B cell (primary cell): ENCODE data around the gene DNAJC9. TPM values are rescaled to one million over a fixed set of nuclear protein-coding genes. Genes with fewer than 3 reads are reported as not detected.

ENCODE experiments used
- ATAC-seq: fragments of 200-7000 bp; cut with Tn5 transposase; one replicate; pipeline ENCODE4 v1.10.0; 2021; ENCODE audit warnings: low read depth, mild to moderate bottlenecking, moderate number of reproducible peaks, moderate library complexity
- CTCF ChIA-PET: fragments of 350-600 bp; sonication (Branson Sonifier 250); formaldehyde crosslinking; loops from one replicate; lab custom pipeline; 2021; ENCODE audit warnings: antibody characterized with exemption, inconsistent platforms; lab: Charles Lee
- POLR2A ChIA-PET: fragments of 350-600 bp; sonication (Branson Sonifier 250); formaldehyde crosslinking; loops from one replicate; lab custom pipeline; 2021; ENCODE audit warnings: antibody characterized with exemption; lab: Charles Lee
- DNase-seq: peaks from one replicate; pipeline ENCODE4 v3.0.0; 2013
- H2AFZ ChIP-seq: 2 replicates; pipeline ENCODE4 v1.6.1; 2012; ENCODE audit warnings: mild to moderate bottlenecking, low read depth, low read length; ENCODE audit not compliant: insufficient read depth, poor library complexity, severe bottlenecking
- H3K27ac ChIP-seq, 2 donors: 1 replicate in 1 of 2; 2 replicates in 1 of 2; pipeline ENCODE4 v1.5.1; 2012 to 2013; ENCODE audit warnings: low read length in 2 of 2, mild to moderate bottlenecking in 2 of 2, moderate library complexity in 1 of 2
- H3K27me3 ChIP-seq, 4 experiments: fragments of 200-600 bp in 1 of 4; sonication (generic) in 1 of 4; replicated peaks in 1 of 4; 1 replicate in 2 of 4; 2 replicates in 2 of 4; pipeline versions ENCODE4 v1.6.1 to v1.7.0; 2013 to 2016; ENCODE audit warnings: low read length in 3 of 4, mild to moderate bottlenecking in 2 of 4, mixed read lengths in 1 of 4, moderate library complexity in 1 of 4; ENCODE audit not compliant: insufficient read depth in 4 of 4, control insufficient read depth in 3 of 4; ENCODE audit errors: control extremely low read depth in 1 of 4
- H3K36me3 ChIP-seq, 2 experiments: replicated peaks in 1 of 2; 1 replicate in 1 of 2; 2 replicates in 1 of 2; pipeline versions ENCODE4 v1.6.1 to v1.7.1; 2013; ENCODE audit warnings: low read length in 1 of 2; ENCODE audit not compliant: insufficient read depth in 2 of 2, control insufficient read depth in 1 of 2; ENCODE audit errors: control extremely low read depth in 1 of 2, extremely low read depth in 1 of 2
- H3K4me1 ChIP-seq, 2 donors: fragments of 200-600 bp in 1 of 2; sonication (generic) in 1 of 2; 1 replicate in 1 of 2; 2 replicates in 1 of 2; pipeline versions ENCODE4 v1.5.1 to v1.6.1; 2013 to 2017; ENCODE audit warnings: low read length in 2 of 2; ENCODE audit not compliant: control insufficient read depth in 2 of 2, insufficient read depth in 2 of 2
- H3K4me2 ChIP-seq: replicated peaks from 2 replicates; pipeline ENCODE3; 2012; ENCODE audit warnings: mild to moderate bottlenecking, low read depth, low read length; ENCODE audit not compliant: poor library complexity, severe bottlenecking
- H3K4me3 ChIP-seq, 5 experiments: fragments of 200-600 bp in 1 of 5; sonication (generic) in 1 of 5; 1 replicate in 3 of 5; 2 replicates in 2 of 5; pipeline versions ENCODE4 v1.5.1 to v1.7.0; 2011 to 2016; ENCODE audit warnings: low read length in 4 of 5, mild to moderate bottlenecking in 4 of 5, low read depth in 2 of 5, control low read depth in 1 of 5, moderate library complexity in 1 of 5; ENCODE audit not compliant: insufficient read depth in 1 of 5; ENCODE audit errors: control extremely low read depth in 1 of 5, extremely low read depth in 1 of 5
- H3K79me2 ChIP-seq: fragments of 200-600 bp; sonication (generic); one replicate; pipeline ENCODE4 v1.6.0; 2016; ENCODE audit warnings: low read length; ENCODE audit not compliant: control insufficient read depth, insufficient read depth
- H3K9ac ChIP-seq: fragments of 200-600 bp; sonication (generic); 2 replicates; pipeline ENCODE4 v1.6.1; 2017; ENCODE audit warnings: mild to moderate bottlenecking, low read length, moderate library complexity
- H3K9me3 ChIP-seq, 3 donors: one replicate each; pipeline versions ENCODE4 v1.6.1 to v1.7.1; 2013; ENCODE audit warnings: low read length in 2 of 3; ENCODE audit not compliant: control insufficient read depth in 2 of 3, insufficient read depth in 1 of 3; ENCODE audit errors: control extremely low read depth in 1 of 3
- H4K20me1 ChIP-seq: 2 replicates; pipeline ENCODE4 v1.6.0; 2012; ENCODE audit warnings: mild to moderate bottlenecking, low read length; ENCODE audit not compliant: insufficient read depth, control insufficient read depth, poor library complexity, severe bottlenecking
- H3K27ac Mint-ChIP-seq: one replicate; pipeline ENCODE4 v1.8.0; 2021; ENCODE audit warnings: mixed read lengths
- H3K27me3 Mint-ChIP-seq: one replicate; pipeline ENCODE4 v1.8.0; 2021; ENCODE audit warnings: mixed read lengths
- H3K4me1 Mint-ChIP-seq: one replicate; pipeline ENCODE4 v1.8.0; 2021; ENCODE audit warnings: mixed read lengths
- H3K4me3 Mint-ChIP-seq: one replicate; pipeline ENCODE4 v1.8.0; 2021; ENCODE audit warnings: mixed read lengths
- H3K9me3 Mint-ChIP-seq: one replicate; pipeline ENCODE4 v1.8.0; 2022; ENCODE audit warnings: mixed read lengths; ENCODE audit not compliant: insufficient read depth
- CTCF ChIP-seq: fragments of 200-600 bp; IDR thresholded peaks from one replicate; pipeline ENCODE4 v1.8.0; 2022; ENCODE audit warnings: antibody characterized with exemption, mild to moderate bottlenecking
- EZH2 ChIP-seq: IDR thresholded peaks from 2 replicates; pipeline ENCODE4 v1.6.1; 2012; ENCODE audit warnings: borderline replicate concordance, low read depth, mild to moderate bottlenecking, moderate library complexity, low read length; ENCODE audit not compliant: insufficient read depth, poor library complexity, severe bottlenecking
- WGBS: methylation state at CpG from one replicate; pipeline ENCODE4 v1.1.5; 2013; ENCODE audit warnings: missing lambda C conversion rate; ENCODE audit not compliant: insufficient coverage; 5-methylcytosine and 5-hydroxymethylcytosine counted together
- intact Hi-C: fragments of 100-400 bp; cut with micrococcal nuclease; formaldehyde crosslinking; loops from one replicate; pipeline ENCODE4 v1.10.0; 2022
- polyA plus RNA-seq: library from polyadenylated mRNA; depleted of rRNA; stranded (reverse); fragments of >200 nt; gene quantifications from 2 replicates; pipeline ENCODE4 v1.2.3, GENCODE V29; 2012
- total RNA-seq, 2 donors: library from RNA; stranded (reverse); fragments of 120-200 nt in 1 of 2; gene quantifications; 1 replicate in 1 of 2; 2 replicates in 1 of 2; pipeline versions ENCODE4 v1.2.3 to v1.2.4, GENCODE V29; 2013 to 2022

DNAJC9 gene
- total and polyA plus RNA-seq, 2 donors (not counting 1 experiment from before 2014, with no cell fraction given): 11.8 to 25.6 TPM

GRCh38 chr10:73248259-73248724, 1.2 kb upstream of the DNAJC9 start:
- peaks cover 29 to 35% of the 10 kb centered on the region in 2 donors for H3K4me1 ChIP-seq
- H3K36me3 ChIP-seq: peaks cover 0 to 10% of the 10 kb centered on the region in 2 experiments
- 10% methylated on average over 3 of the region's 5 CpGs for WGBS
- H4K20me1 ChIP-seq: no peaks in the 10 kb centered on the region
- H3K4me3 ChIP-seq: no peak overlapping the region
- DNase-seq (no peak), ATAC-seq (no peak)
- Mint-ChIP-seq H3K4me3 (peak overlapping the region; percentile 96), H3K4me1 (peaks cover 67% of the 10 kb centered on the region), H3K27ac (peak overlapping the region; percentile 94), H3K9me3 (no peaks in the 10 kb centered on the region), H3K27me3 (no peaks in the 10 kb centered on the region)
- intact Hi-C loops: loop anchor here (5.0 to 10.0 kb wide), 2 partner anchors 556 to 893 kb away; partner anchors contain the start of genes DNAJB12 and MCU
- peak overlapping the region; percentile 85 to 86 for H3K27ac ChIP-seq
- H3K79me2 ChIP-seq: peaks cover 56% of the 10 kb centered on the region
- H3K4me2 ChIP-seq: no peak overlapping the region
- no peak overlapping the region for H3K9ac ChIP-seq
- ChIA-PET CTCF (no interaction called here), POLR2A (interaction anchor here (2.0 kb wide), 1 partner anchor 152 kb away, joined by 7 read pairs; the partner anchor contains the start of gene P4HA1)
- H3K9me3 ChIP-seq: no peaks in the 10 kb centered on the region
- peak overlapping the region; percentile 85 for H2AFZ ChIP-seq
- H3K27me3 ChIP-seq: no peaks in the 10 kb centered on the region
- TF ChIP-seq CTCF (no peak), EZH2 (no peak)

GRCh38 chr10:73247509-73248258, 629 bp upstream of the DNAJC9 start:
- H3K4me1 ChIP-seq: peaks cover 26 to 30% of the 10 kb centered on the region in 2 donors

More at GRCh38 chr10:73247509-73248258, 629 bp upstream of the DNAJC9 start:
- H3K9me3 Mint-ChIP-seq: no peaks in the 10 kb centered on the region
- Histone ChIP-seq H3K4me2 (peak overlapping the region; percentile 72), H3K36me3 (peaks cover 0 to 12% of the 10 kb centered on the region in 2 experiments), H3K9ac (peak overlapping the region; percentile 82), H3K27me3 (no peaks in the 10 kb centered on the region), H3K27ac (peak overlapping the region; percentile 85 to 86), H4K20me1 (no peaks in the 10 kb centered on the region), H3K4me3 (peak overlapping the region; percentile 58 to 81 (median 76)), H2AFZ (peak overlapping the region; percentile 85), H3K79me2 (peaks cover 54% of the 10 kb centered on the region), H3K9me3 (no peaks in the 10 kb centered on the region)
- H3K4me3 Mint-ChIP-seq: peak overlapping the region; percentile 96
- TF ChIP-seq CTCF: no peak
- no peak for TF ChIP-seq EZH2
- WGBS: no CpG with 5 or more reads among the region's 4 CpGs
- H3K27ac Mint-ChIP-seq: peak overlapping the region; percentile 94
- peaks cover 62% of the 10 kb centered on the region for H3K4me1 Mint-ChIP-seq
- ATAC-seq: no peak
- no peaks in the 10 kb centered on the region for H3K27me3 Mint-ChIP-seq
- POLR2A ChIA-PET: interaction anchor here (0.6 to 2.0 kb wide), 3 partner anchors 151 to 209 kb away, joined by 5 to 7 read pairs (median 6); partner anchors contain the start of genes ANXA7 and P4HA1
- CTCF ChIA-PET: no interaction called here
- no peak for DNase-seq
- intact Hi-C loops: loop anchor here (1.0 to 10.0 kb wide), 6 partner anchors 79 to 893 kb away; partner anchors contain the start of genes ANXA7, CFAP70, DNAJB12 and ECD
